Heart left ventricle (tissue), 16 donors: ENCODE results near the gene HIC1. TPM values are rescaled to one million over a fixed set of nuclear protein-coding genes. Genes with fewer than 3 reads are reported as not detected.

ENCODE experiments used
- ATAC-seq, 4 donors: fragments of 200-7000 bp; cut with Tn5 transposase; one replicate each; pipeline ENCODE4 v1.9.1; 2020 to 2022; ENCODE audit warnings: moderate library complexity in 4 of 4, mild to moderate bottlenecking in 3 of 4, moderate number of reproducible peaks in 1 of 4
- DNase-seq, 5 donors: peaks; one replicate each; pipeline ENCODE4 v3.0.0-alpha.2; 2020
- H3K27ac ChIP-seq, 12 donors: fragments of 200-600 bp; sonication (generic) in 4 of 12; one replicate each; pipeline versions ENCODE4 v1.5.0 to v1.8.0; 2016 to 2022; ENCODE audit warnings: mild to moderate bottlenecking in 2 of 12
- H3K27me3 ChIP-seq, 9 donors: fragments of 200-600 bp; sonication (generic) in 2 of 9; one replicate each; pipeline versions ENCODE4 v1.5.1 to v1.8.0; 2016 to 2022; ENCODE audit warnings: mild to moderate bottlenecking in 3 of 9
- H3K36me3 ChIP-seq, 9 donors: fragments of 200-600 bp; sonication (generic) in 2 of 9; one replicate each; pipeline versions ENCODE4 v1.5.0 to v1.8.0; 2018 to 2022; ENCODE audit warnings: mild to moderate bottlenecking in 2 of 9
- H3K4me1 ChIP-seq, 12 donors: fragments of 200-600 bp; sonication (generic) in 4 of 12; one replicate each; pipeline versions ENCODE4 v1.5.0 to v1.8.0; 2016 to 2022; ENCODE audit warnings: mild to moderate bottlenecking in 3 of 12
- H3K4me3 ChIP-seq, 12 donors: fragments of 200-600 bp; sonication (generic) in 4 of 12; one replicate each; pipeline versions ENCODE4 v1.5.0 to v1.8.0; 2017 to 2022; ENCODE audit warnings: mild to moderate bottlenecking in 9 of 12, moderate library complexity in 4 of 12
- H3K9me3 ChIP-seq, 12 donors: fragments of 200-600 bp; sonication (generic) in 4 of 12; one replicate each; pipeline versions ENCODE4 v1.5.0 to v1.8.0; 2016 to 2022; ENCODE audit warnings: mild to moderate bottlenecking in 1 of 12
- CTCF ChIP-seq, 12 donors: fragments of 200-600 bp; sonication (generic) in 4 of 12; IDR thresholded peaks; one replicate each; pipeline versions ENCODE4 v1.5.0 to v1.8.0; 2018 to 2022; ENCODE audit warnings: antibody characterized with exemption in 12 of 12, mild to moderate bottlenecking in 5 of 12
- POLR2A ChIP-seq, 2 donors: fragments of 450-650 bp; IDR thresholded peaks; one replicate each; pipeline ENCODE4 v1.6.1; 2017; ENCODE audit warnings: antibody characterized with exemption in 2 of 2, mild to moderate bottlenecking in 2 of 2, moderate library complexity in 2 of 2
- WGBS, 4 donors: extraction: QIAGEN DNeasy Blood & Tissue Kit in 2 of 4; methylation state at CpG; one replicate each; pipeline versions ENCODE4 v1.1.5 to v1.1.7; 2013 to 2018; 5-methylcytosine and 5-hydroxymethylcytosine counted together
- intact Hi-C, 10 donors: fragments of 100-400 bp; cut with DNase I; formaldehyde crosslinking; loops; one replicate each; pipeline versions ENCODE4 v1.11.1 to v1.14.2; 2022
- polyA plus RNA-seq, 2 donors: library from polyadenylated mRNA; stranded (reverse); fragments of 200-250 nt; gene quantifications; one replicate each; pipeline ENCODE4 v1.2.3, GENCODE V29; 2013
- total RNA-seq, 9 donors: library from RNA; depleted of rRNA in 2 of 9; stranded (reverse); fragments of >200 nt in 2 of 9; fragmentation: NEBNext Ultra II Directional in 3 of 9; extraction: Animal tissue kit (Norgen Biotek cat#: 25700) in 3 of 9; gene quantifications; one replicate each; pipeline versions ENCODE4 v1.1.0 to v1.2.4, GENCODE V29; 2016 to 2023
- donor health status: ischemic (EF 13 %, LVEDD 7.1; RV severe dilation, severe dysfunction).
- donor health status: healthy with polysubstance abuse.
- donor health status: DM: no; HTN: yes; CAD: no.
- donor health status: DM: no; HTN: no; CAD: no.
- donor health status: ischemic (EF 25% LVEDD 6.9; RV normal size, moderate dysfunction).
- donor health status: ischemic (EF 25% LVEDD 5.7; RV mildly dilated, moderate dysfunction).
- donor health status: healthy.
- donor health status: DM: yes; HTN: yes; CAD: no.
- donor health status: ischemic (EF 35%, LVEDD 5.7; RV mildly dilated, moderate dysfunction).
- donor health status: nonischemic (EF 11% LVEDD 7.7; RV severe dilation, severe dysfunction).
- donor health status: DM: yes; HTN: yes; CAD: no.
- donor health status: PGD.
- donor health status: ischemic (EF 29% LVEDD 5.4; RV normal size, mild dysfunction).
- donor health status: nonischemic (EF 23%, LVEDD 6.1; RV moderate dilation, normal function).

Gene HIC1
- total and polyA plus RNA-seq, 11 donors: 8.3 to 29.6 (median 14.2) TPM

GRCh38 chr17:2034157-2034556, 20.7 kb upstream of the HIC1 start:
- Histone ChIP-seq H3K4me3 (no peak overlapping the region), H3K4me1 (peaks cover 7 to 24% (median 18%) of the 10 kb centered on the region in 12 donors), H3K27me3 (peaks cover 0 to 4% (median 0%) of the 10 kb centered on the region in 9 donors), H3K36me3 (peaks cover 0 to 50% (median 36%) of the 10 kb centered on the region in 9 donors), H3K27ac (no peak overlapping the region), H3K9me3 (no peaks in the 10 kb centered on the region)
- ATAC-seq (no peak), DNase-seq (no peak)
- WGBS, 4 donors: 86 to 90% (median 87%) methylated on average over 7 of the region's 7 CpGs
- intact Hi-C loops: loop anchor here in 3 of 10 donors (10.0 kb wide), 3 partner anchors 299 to 469 kb away; partner anchors contain the start of gene PITPNA (in 1 of the 3)
- no peak for TF ChIP-seq CTCF (IDR thresholded peaks at IDR 0.05)
- TF ChIP-seq POLR2A (IDR thresholded peaks at IDR 0.05): no peak

GRCh38 chr17:2034806-2035540, 19.9 kb upstream of the HIC1 start:
- DNase-seq: no peak
- peaks cover 0 to 51% (median 37%) of the 10 kb centered on the region in 9 donors for H3K36me3 ChIP-seq
- WGBS, 4 donors: 59 to 89% (median 72%) methylated on average over 5 to 9 of the region's 9 CpGs

GRCh38 chr17:2035541-2036488, 19.1 kb upstream of the HIC1 start:
- WGBS, 4 donors: 87 to 94% (median 92%) methylated on average over 25 to 29 of the region's 29 CpGs
- H3K9me3 ChIP-seq: no peaks in the 10 kb centered on the region
- H3K4me1 ChIP-seq: peaks cover 4 to 16% (median 11%) of the 10 kb centered on the region in 12 donors
- TF ChIP-seq CTCF (IDR thresholded peaks at IDR 0.05): no peak
- TF ChIP-seq POLR2A (IDR thresholded peaks at IDR 0.05): no peak
- intact Hi-C loops: loop anchor here in 3 of 10 donors (10.0 kb wide), 3 partner anchors 301 to 471 kb away; partner anchors contain the start of gene PITPNA (in 1 of the 3)
- H3K27me3 ChIP-seq: no peaks in the 10 kb centered on the region
- no peak for ATAC-seq
- DNase-seq: no peak
- H3K27ac ChIP-seq: no peak overlapping the region
- peaks cover 0 to 55% (median 41%) of the 10 kb centered on the region in 9 donors for H3K36me3 ChIP-seq
- H3K4me3 ChIP-seq: no peak overlapping the region

More at GRCh38 chr17:2034806-2035540, 19.9 kb upstream of the HIC1 start:
- Histone ChIP-seq H3K27me3 (no peaks in the 10 kb centered on the region), H3K4me1 (peaks cover 7 to 19% (median 14%) of the 10 kb centered on the region in 12 donors), H3K9me3 (no peaks in the 10 kb centered on the region), H3K27ac (no peak overlapping the region), H3K4me3 (no peak overlapping the region)
- no peak for TF ChIP-seq POLR2A (IDR thresholded peaks at IDR 0.05)
- intact Hi-C loops: loop anchor here in 3 of 10 donors (10.0 kb wide), 3 partner anchors 300 to 470 kb away; partner anchors contain the start of gene PITPNA (in 1 of the 3)
- no peak for ATAC-seq

- ATAC-seq: no peak
- Histone ChIP-seq H3K27ac (no peak overlapping the region), H3K9me3 (no peaks in the 10 kb centered on the region), H3K27me3 (no peaks in the 10 kb centered on the region), H3K36me3 (peaks cover 0 to 55% (median 41%) of the 10 kb centered on the region in 9 donors), H3K4me3 (no peak overlapping the region), H3K4me1 (peaks cover 0 to 13% (median 6%) of the 10 kb centered on the region in 12 donors)
- no peak for DNase-seq
- WGBS, 4 donors: 91 to 94% (median 92%) methylated on average over 4 to 10 of the region's 10 CpGs
- intact Hi-C loops: loop anchor here in 3 of 10 donors (10.0 kb wide), 3 partner anchors 302 to 472 kb away; partner anchors contain the start of gene PITPNA (in 1 of the 3)
- TF ChIP-seq CTCF (IDR thresholded peaks at IDR 0.05) (no peak), POLR2A (IDR thresholded peaks at IDR 0.05) (no peak)
These were observed 17.7 kb upstream of the HIC1 start for GRCh38 chr17:2037155-2037554.
